Measurements from ENCODE around the gene ZNF280C.
"Not testable (repeated sequence)": the region's sequence is repeated elsewhere in the genome, so short reads cannot be mapped to it uniquely, and the experiment has no call there.

The ZNF280C gene

GRCh38 chrX:130261296-130261893, 7.3 kb downstream of the ZNF280C start:
- no peak for DNase-seq

GRCh38 chrX:130260316-130260715, 8.4 kb downstream of the ZNF280C start:
- no peak for DNase-seq

GRCh38 chrX:130253916-130254315, 14.8 kb downstream of the ZNF280C start:
- DNase-seq: no peak

GRCh38 chrX:130251671-130252070, 17.0 kb downstream of the ZNF280C start:
- DNase-seq: no peak

- no peak for DNase-seq
These were observed 20.7 kb downstream of the ZNF280C start for GRCh38 chrX:130247996-130248395.

GRCh38 chrX:130246084-130246483, 22.6 kb downstream of the ZNF280C start:
- DNase-seq: no peak

- no peak for DNase-seq
These were observed 23.3 kb downstream of the ZNF280C start for GRCh38 chrX:130245441-130245840.

GRCh38 chrX:130231184-130231583, 37.5 kb downstream of the ZNF280C start:
- DNase-seq: not testable (repeated sequence)

- no peak for DNase-seq
These were observed 39.8 kb downstream of the ZNF280C start for GRCh38 chrX:130228871-130229270.

GRCh38 chrX:130224810-130225209, 43.9 kb downstream of the ZNF280C start:
- DNase-seq: no peak

GRCh38 chrX:130216320-130216719, 52.4 kb downstream of the ZNF280C start:
- no peak for DNase-seq

GRCh38 chrX:130213376-130213775, 55.3 kb downstream of the ZNF280C start:
- no peak for DNase-seq

GRCh38 chrX:130212371-130212770, 56.3 kb downstream of the ZNF280C start:
- no peak for DNase-seq

GRCh38 chrX:130211415-130212186, 57.1 kb downstream of the ZNF280C start:
- DNase-seq: no peak

- DNase-seq: no peak
These were observed 64.1 kb downstream of the ZNF280C start for GRCh38 chrX:130204647-130205046.

GRCh38 chrX:130197464-130197863, 71.2 kb downstream of the ZNF280C start:
- DNase-seq: no peak

GRCh38 chrX:130196466-130196865, 72.2 kb downstream of the ZNF280C start:
- no peak for DNase-seq

GRCh38 chrX:130190801-130191200, 77.9 kb downstream of the ZNF280C start:
- no peak for DNase-seq

- no peak for DNase-seq
These were observed 82.0 kb downstream of the ZNF280C start for GRCh38 chrX:130186651-130187050.

- DNase-seq: no peak
These were observed 83.8 kb downstream of the ZNF280C start for GRCh38 chrX:130184857-130185256.

GRCh38 chrX:130184168-130184567, 84.5 kb downstream of the ZNF280C start:
- no peak for DNase-seq

GRCh38 chrX:130179579-130180215, 89.0 kb downstream of the ZNF280C start:
- peak; percentile 2 for DNase-seq

- DNase-seq: no peak
These were observed 89.5 kb downstream of the ZNF280C start for GRCh38 chrX:130179170-130179569.

- DNase-seq: no peak
These were observed 91.8 kb downstream of the ZNF280C start for GRCh38 chrX:130176942-130177341.

Measured in effector CD8-positive, alpha-beta T cell (primary cell).